ENCODE measurements around the gene GPR39.

Gene GPR39

GRCh38 chr2:132448331-132448730 is 31.7 kb downstream of the GPR39 start:
- no peak for DNase-seq

- DNase-seq: no peak
These were observed 32.2 kb downstream of the GPR39 start for GRCh38 chr2:132448771-132449170.

GRCh38 chr2:132449868-132450267 is 33.3 kb downstream of the GPR39 start:
- no peak for DNase-seq

- no peak for DNase-seq
These were observed 44.2 kb downstream of the GPR39 start for GRCh38 chr2:132460781-132461180.

GRCh38 chr2:132462236-132462635 is 45.6 kb downstream of the GPR39 start:
- no peak for DNase-seq

- DNase-seq: no peak
These were observed 47.1 kb downstream of the GPR39 start for GRCh38 chr2:132463719-132464118.

GRCh38 chr2:132465917-132466316 is 49.3 kb downstream of the GPR39 start:
- no peak for DNase-seq

- DNase-seq: no peak
These were observed 49.9 kb downstream of the GPR39 start for GRCh38 chr2:132466428-132467028.

- no peak for DNase-seq
These were observed 52.4 kb downstream of the GPR39 start for GRCh38 chr2:132468821-132469675.

- DNase-seq: no peak
These were observed 54.1 kb downstream of the GPR39 start for GRCh38 chr2:132470746-132471145.

GRCh38 chr2:132473174-132473883 is 56.7 kb downstream of the GPR39 start:
- DNase-seq: no peak

- DNase-seq: no peak
These were observed 59.0 kb downstream of the GPR39 start for GRCh38 chr2:132475615-132476014.

- DNase-seq: no peak
These were observed 60.8 kb downstream of the GPR39 start for GRCh38 chr2:132477436-132477835.

- DNase-seq: no peak
These were observed 61.4 kb downstream of the GPR39 start for GRCh38 chr2:132477962-132478361.

GRCh38 chr2:132478461-132479105 is 62.0 kb downstream of the GPR39 start:
- no peak for DNase-seq

- no peak for DNase-seq
These were observed 62.5 kb downstream of the GPR39 start for GRCh38 chr2:132479155-132479554.

GRCh38 chr2:132482821-132483220 is 66.2 kb downstream of the GPR39 start:
- no peak for DNase-seq

GRCh38 chr2:132484144-132484543 is 67.5 kb downstream of the GPR39 start:
- no peak for DNase-seq

- no peak for DNase-seq
These were observed 71.9 kb downstream of the GPR39 start for GRCh38 chr2:132488491-132488890.

GRCh38 chr2:132489150-132489549 is 72.5 kb downstream of the GPR39 start:
- DNase-seq: no peak

GRCh38 chr2:132495881-132496280 is 79.3 kb downstream of the GPR39 start:
- no peak for DNase-seq

GRCh38 chr2:132496555-132496954 is 80.0 kb downstream of the GPR39 start:
- DNase-seq: no peak

GRCh38 chr2:132497591-132497990 is 81.0 kb downstream of the GPR39 start:
- DNase-seq: no peak

All from stimulated activated CD4-positive, alpha-beta T cell treated with anti-CD3 and anti-CD28 coated beads, Interleukin-2, amount 100 ng/mL, for 24 hours (primary cell).